Measurements from ENCODE around the gene PLSCR2. TPM values are rescaled to one million over a fixed set of nuclear protein-coding genes. Genes with fewer than 3 reads are reported as not detected.

PLSCR2 gene
- total and polyA plus RNA-seq, 9 donors, result 0.27 to 0.35 TPM; not detected in 7

DNA sequence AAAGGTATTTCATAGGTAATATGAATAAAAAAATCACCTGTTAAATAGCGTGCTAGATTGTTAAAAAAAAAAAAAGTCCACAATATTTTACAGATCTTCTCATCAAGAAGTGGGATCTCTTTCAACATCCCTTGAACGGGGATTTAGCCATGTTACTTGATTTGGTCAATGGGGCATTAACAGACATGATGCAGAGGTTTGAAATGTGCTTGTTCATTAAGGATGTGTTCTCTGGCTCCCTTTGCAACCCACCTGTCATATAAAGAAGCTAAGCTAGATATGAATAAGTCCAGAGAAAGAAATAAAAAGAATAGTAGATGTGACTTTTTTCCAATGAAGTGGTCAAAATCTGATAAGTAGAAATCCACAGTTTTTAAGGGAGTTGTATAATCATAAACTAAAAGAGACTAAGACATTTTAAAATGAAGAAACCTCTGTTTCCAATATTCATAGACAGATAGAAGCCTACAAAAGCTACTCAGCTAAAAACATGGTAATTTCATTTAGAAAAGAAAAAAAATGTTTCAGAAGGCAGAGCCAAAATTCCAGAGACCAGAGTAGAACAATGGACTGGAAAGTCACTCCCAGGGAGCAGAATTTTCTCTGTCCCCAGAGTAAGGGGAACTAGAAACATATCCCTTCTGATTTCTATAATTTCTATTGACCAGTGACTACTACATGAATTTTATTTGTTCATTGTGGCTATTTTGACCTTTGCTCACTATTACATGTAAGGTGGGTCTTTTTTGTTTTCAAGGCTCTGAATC, 79.2 kb downstream of the PLSCR2 start:
- no peaks in the 10 kb centered on the region for H3K9me3 ChIP-seq
- intact Hi-C loops (cut with DNase I), result no loop called here
- H3K4me3 ChIP-seq, result no peak overlapping the region
- no peaks in the 10 kb centered on the region for H3K36me3 ChIP-seq
- no peaks in the 10 kb centered on the region for H3K27me3 ChIP-seq
- H3K4me1 ChIP-seq (ENCODE audit: insufficient read depth), result no peaks in the 10 kb centered on the region
- 48 to 88% (median 49%) methylated on average over 2 of the region's 2 CpGs for WGBS, 3 donors
- TF ChIP-seq EP300 (IDR thresholded peaks at IDR 0.05), result no peak
- TF ChIP-seq CTCF (IDR thresholded peaks at IDR 0.05), result no peak
- no peak for TF ChIP-seq POLR2A (IDR thresholded peaks at IDR 0.05)
- DNase-seq, result no peak
- peak overlapping the region in 1 of 2 donors; percentile 63 for H3K27ac ChIP-seq

- no peak overlapping the region for H3K27ac ChIP-seq
- no peaks in the 10 kb centered on the region for H3K27me3 ChIP-seq
- no peaks in the 10 kb centered on the region for H3K4me1 ChIP-seq (ENCODE audit: insufficient read depth)
- DNase-seq, result no peak
- no peak overlapping the region for H3K4me3 ChIP-seq
- H3K9me3 ChIP-seq, result no peaks in the 10 kb centered on the region
- H3K36me3 ChIP-seq, result no peaks in the 10 kb centered on the region
- intact Hi-C loops (cut with DNase I), result no loop called here
- 31 to 42% (median 34%) methylated on average over 2 of the region's 2 CpGs for WGBS, 3 donors
- no peak for TF ChIP-seq CTCF (IDR thresholded peaks at IDR 0.05)
- TF ChIP-seq POLR2A (IDR thresholded peaks at IDR 0.05), result no peak
- TF ChIP-seq EP300 (IDR thresholded peaks at IDR 0.05), result no peak
Measured at GRCh38 chr3:146387566-146387965, 81.8 kb downstream of the PLSCR2 start.

- 48 to 65% (median 62%) methylated on average over 1 of the region's 1 CpG for WGBS, 3 donors
- intact Hi-C loops (cut with DNase I), result no loop called here
- Histone ChIP-seq H3K4me1 (ENCODE audit: insufficient read depth) (no peaks in the 10 kb centered on the region), H3K9me3 (no peaks in the 10 kb centered on the region), H3K36me3 (no peaks in the 10 kb centered on the region), H3K27me3 (no peaks in the 10 kb centered on the region), H3K4me3 (no peak overlapping the region), H3K27ac (no peak overlapping the region)
- no peak for DNase-seq
- no peak for TF ChIP-seq EP300 (IDR thresholded peaks at IDR 0.05)
- no peak for TF ChIP-seq POLR2A (IDR thresholded peaks at IDR 0.05)
- TF ChIP-seq CTCF (IDR thresholded peaks at IDR 0.05), result no peak
Measured at GRCh38 chr3:146386936-146387335, 82.4 kb downstream of the PLSCR2 start.

- Histone ChIP-seq H3K27me3 (no peaks in the 10 kb centered on the region), H3K4me3 (no peak overlapping the region), H3K4me1 (ENCODE audit: insufficient read depth) (no peaks in the 10 kb centered on the region), H3K36me3 (no peaks in the 10 kb centered on the region), H3K27ac (no peak overlapping the region), H3K9me3 (no peaks in the 10 kb centered on the region)
- TF ChIP-seq EP300 (IDR thresholded peaks at IDR 0.05) (no peak), CTCF (IDR thresholded peaks at IDR 0.05) (no peak)
- intact Hi-C loops (cut with DNase I), result no loop called here
- DNase-seq, result no peak
Measured at GRCh38 chr3:146384786-146385185, 84.6 kb downstream of the PLSCR2 start.

Other genes with a start within 250 kb of the PLSCR2 start
- gene PLSCR4, start 218.5 kb downstream of the PLSCR2 start, total RNA-seq, result 10 to 100 TPM; 30.7 to 78.4 (median 50.9) TPM
- 10 to 100 TPM; 36.3 to 68.6 TPM for gene PLSCR4, start 218.5 kb downstream of the PLSCR2 start, polyA plus RNA-seq
- gene PLSCR1, start 75.0 kb upstream of the PLSCR2 start, total RNA-seq, result 100 to 1,000 TPM in 5 of 7 donors, 10 to 100 TPM in 2; 74.4 to 156 (median 117) TPM
- gene PLSCR1, start 75.0 kb upstream of the PLSCR2 start, polyA plus RNA-seq, result 10 to 100 TPM; 56.6 to 63.9 TPM
- gene PLSCR5, start 135.8 kb upstream of the PLSCR2 start, total RNA-seq, result not detected
- gene PLSCR5, start 135.8 kb upstream of the PLSCR2 start, polyA plus RNA-seq, result not detected